HepG2 (cell line): ENCODE data around the gene NXN. TPM values are rescaled to one million over a fixed set of nuclear protein-coding genes. Genes with fewer than 3 reads are reported as not detected.

Experiments
- ATAC-seq: fragments of 200-7000 bp; cut with Tn5 transposase; 3 replicates; pipeline ENCODE4 v1.9.1; 2020; ENCODE audit warnings: mild to moderate bottlenecking, moderate library complexity
- BruUV-seq: library from RNA; stranded (reverse); fragments of 400-500 nt; replicated peaks from 2 replicates; lab custom pipeline; 2021; lab: Mats Ljungman, UMichigan
- CTCF ChIA-PET: fragments of 300-600 bp; formaldehyde crosslinking; extraction: SDS; loops from one replicate; lab custom pipeline; 2021; ENCODE audit warnings: low total read pairs, inconsistent platforms, low intra/inter-chr PET ratio; lab: Yijun Ruan, JAX
- POLR2A ChIA-PET: fragments of 350-600 bp; sonication (Branson Sonifier 250); formaldehyde crosslinking; loops from one replicate; lab custom pipeline; 2020; ENCODE audit warnings: antibody characterized with exemption, inconsistent platforms; lab: Yijun Ruan, JAX
- DNase-seq: peaks from one replicate; pipeline ENCODE4 v3.0.0-alpha.2; 2015; ENCODE audit warnings: low spot score
- FAIRE-seq: peaks from 3 replicates; lab custom pipeline; 2011; peaks lifted over from hg19 to GRCh38; lab: Jason Lieb, UNC
- H2AFZ ChIP-seq: one replicate; pipeline ENCODE4 v1.6.1; 2011; ENCODE audit warnings: low read length, inconsistent platforms
- H3K27ac ChIP-seq: fragments of 300-600 bp; 3 replicates; pipeline ENCODE4 v1.8.0; 2011; ENCODE audit warnings: mixed run types, mild to moderate bottlenecking, mixed read lengths, low read length, inconsistent platforms; ENCODE audit not compliant: insufficient read depth; ENCODE audit errors: extremely low read length
- H3K27me3 ChIP-seq, 2 experiments: fragments of 200-600 bp in 1 of 2; 2 replicates in 1 of 2; 3 replicates in 1 of 2; pipeline versions ENCODE4 v1.6.0 to v1.8.0; 2011; ENCODE audit warnings: low read length in 2 of 2, mild to moderate bottlenecking in 2 of 2, moderate library complexity in 2 of 2, inconsistent platforms in 1 of 2; ENCODE audit not compliant: insufficient read depth in 2 of 2, control insufficient read depth in 1 of 2
- H3K36me3 ChIP-seq, 2 experiments: fragments of 200-600 bp in 1 of 2; replicated peaks in 1 of 2; 2 replicates in 1 of 2; 3 replicates in 1 of 2; pipeline versions ENCODE4 v1.5.1 to v1.8.0; 2011; ENCODE audit warnings: low read length in 2 of 2, inconsistent platforms in 1 of 2; ENCODE audit not compliant: insufficient read depth in 2 of 2, control insufficient read depth in 1 of 2
- H3K4me1 ChIP-seq: 2 replicates; pipeline ENCODE4 v1.5.1; 2012; ENCODE audit warnings: low read length, inconsistent platforms; ENCODE audit not compliant: insufficient read depth
- H3K4me2 ChIP-seq: 2 replicates; pipeline ENCODE4 v1.6.0; 2011; ENCODE audit warnings: low read depth, low read length, inconsistent platforms
- H3K4me3 ChIP-seq, 3 experiments: fragments of 200-600 bp in 1 of 3; sonication (generic), shearing (Covaris generic) in 1 of 3; replicated peaks in 1 of 3; 2 replicates each; pipeline ENCODE4 v1.5.1; 2011 to 2016; ENCODE audit warnings: low read length in 3 of 3, inconsistent platforms in 2 of 3, low read depth in 2 of 3, mild to moderate bottlenecking in 2 of 3, control low read depth in 1 of 3, mixed read lengths in 1 of 3; ENCODE audit not compliant: insufficient read depth in 1 of 3
- H3K79me2 ChIP-seq: one replicate; pipeline ENCODE4 v1.6.1; 2011; ENCODE audit warnings: low read length, inconsistent platforms; ENCODE audit not compliant: insufficient read depth
- H3K9ac ChIP-seq: 2 replicates; pipeline ENCODE4 v1.6.0; 2011; ENCODE audit warnings: mild to moderate bottlenecking, low read depth, low read length, inconsistent platforms; ENCODE audit not compliant: insufficient read depth
- H3K9me3 ChIP-seq: 2 replicates; pipeline ENCODE4 v1.5.1; 2012; ENCODE audit warnings: mild to moderate bottlenecking, low read length
- H4K20me1 ChIP-seq: 2 replicates; pipeline ENCODE4 v1.6.0; 2011; ENCODE audit warnings: inconsistent platforms, mild to moderate bottlenecking, low read length, moderate library complexity; ENCODE audit not compliant: insufficient read depth
- DPF2 ChIP-seq: sonication (generic); formaldehyde crosslinking; IDR thresholded peaks from 2 replicates; pipeline ENCODE4 v1.4.0; 2020; ENCODE audit warnings: mild to moderate bottlenecking, low read depth, missing genetic modification reagents, borderline replicate concordance
- EHMT2 ChIP-seq: fragments of 200-600 bp; sonication (generic); IDR thresholded peaks from 2 replicates; pipeline ENCODE4 v1.7.0; 2017; ENCODE audit warnings: antibody characterized with exemption, low read depth, low read length, borderline replicate concordance
- HOXD1 ChIP-seq: sonication (generic); formaldehyde crosslinking; IDR thresholded peaks from 2 replicates; pipeline ENCODE4 v1.5.0; 2020; ENCODE audit warnings: missing genetic modification reagents
- NPAS2 ChIP-seq: sonication (generic); formaldehyde crosslinking; IDR thresholded peaks from 2 replicates; pipeline ENCODE4 v1.8.0; 2022; ENCODE audit warnings: mild to moderate bottlenecking, missing genetic modification reagents, borderline replicate concordance
- POGZ ChIP-seq: sonication (generic); formaldehyde crosslinking; IDR thresholded peaks from 2 replicates; pipeline ENCODE4 v1.4.0; 2020; ENCODE audit warnings: mild to moderate bottlenecking, missing genetic modification reagents
- RELA ChIP-seq: sonication (generic); formaldehyde crosslinking; IDR thresholded peaks from 2 replicates; pipeline ENCODE4 v1.4.0; 2020; ENCODE audit warnings: missing genetic modification reagents
- ZFP36 ChIP-seq: fragments of 150-350 bp; IDR thresholded peaks from 2 replicates; pipeline ENCODE4 v1.6.1; 2018; ENCODE audit warnings: borderline replicate concordance, low read length, low read depth; ENCODE audit not compliant: partially characterized antibody
- ZFP36L2 ChIP-seq: sonication (generic); formaldehyde crosslinking; IDR thresholded peaks from 2 replicates; pipeline ENCODE4 v1.4.0; 2020; ENCODE audit warnings: missing genetic modification reagents
- ZIK1 ChIP-seq: sonication (generic); formaldehyde crosslinking; IDR thresholded peaks from 2 replicates; pipeline ENCODE4 v1.5.0; 2020; ENCODE audit warnings: mild to moderate bottlenecking, low read depth, missing genetic modification reagents, borderline replicate concordance
- ZNF101 ChIP-seq: sonication (generic); formaldehyde crosslinking; IDR thresholded peaks from 2 replicates; pipeline ENCODE4 v1.4.0; 2020; ENCODE audit warnings: mild to moderate bottlenecking, low read depth, missing genetic modification reagents, borderline replicate concordance
- ZNF205 ChIP-seq: IDR thresholded peaks from 2 replicates; pipeline ENCODE4 v1.6.1; 2018; ENCODE audit warnings: missing biosample characterization, missing genetic modification reagents
- ZNF343 ChIP-seq: sonication (generic); formaldehyde crosslinking; IDR thresholded peaks from 2 replicates; pipeline ENCODE4 v1.4.0; 2020; ENCODE audit warnings: mild to moderate bottlenecking, missing genetic modification reagents
- ZNF580 ChIP-seq: IDR thresholded peaks from 2 replicates; pipeline ENCODE4 v1.6.1; 2016; ENCODE audit warnings: low read depth, borderline replicate concordance
- ZNF720 ChIP-seq: sonication (generic); formaldehyde crosslinking; IDR thresholded peaks from 2 replicates; pipeline ENCODE4 v1.4.0; 2020; ENCODE audit warnings: missing genetic modification reagents
- ZNF737 ChIP-seq: sonication (generic); formaldehyde crosslinking; IDR thresholded peaks from 2 replicates; pipeline ENCODE4 v1.5.0; 2020; ENCODE audit warnings: missing genetic modification reagents, mild to moderate bottlenecking, borderline replicate concordance
- ZNF891 ChIP-seq: sonication (generic); formaldehyde crosslinking; IDR thresholded peaks from 2 replicates; pipeline ENCODE4 v1.5.0; 2020; ENCODE audit warnings: mild to moderate bottlenecking, missing genetic modification reagents
- WGBS: methylation state at CpG from one replicate; pipeline ENCODE4 v1.1.6; 2017; ENCODE audit warnings: low lambda C conversion rate; 5-methylcytosine and 5-hydroxymethylcytosine counted together
- in situ Hi-C: cut with HindIII; loops from 2 replicates; pipeline ENCODE4 v1.10.0; 2017; ENCODE audit warnings: low pct_unique_long_range_greater_than_20kb; ENCODE audit not compliant: extremely low pct_ligation_motif_present
- intact Hi-C: fragments of 100-400 bp; cut with micrococcal nuclease; formaldehyde crosslinking; loops from one replicate; pipeline ENCODE4 v1.10.0; 2022; ENCODE audit not compliant: unreplicated experiment
- polyA plus RNA-seq, 8 experiments: library from polyadenylated mRNA; depleted of rRNA in 3 of 8; stranded (reverse) in 7 of 8; unstranded in 1 of 8; fragments of >200 nt; fragmentation: Illumina TruSeq in 4 of 8; extraction: Trizol in 4 of 8; gene quantifications; 2 replicates each; pipeline versions ENCODE4 v1.2.1 to v1.2.3, GENCODE V29; 2011 to 2016; ENCODE audit warnings: low read depth in 4 of 8, missing spikeins in 1 of 8, mixed read lengths in 1 of 8; ENCODE audit not compliant: insufficient read depth in 1 of 8
- total RNA-seq, 5 experiments: library from RNA; depleted of rRNA; stranded (reverse); fragments of >200 nt; fragmentation: Illumina TruSeq; extraction: Trizol; gene quantifications; 2 replicates each; pipeline ENCODE4 v1.2.3, GENCODE V29; 2016; ENCODE audit warnings: low read depth in 1 of 5
- TF ChIP-seq, protein P1 (sequence below): sonication (generic); formaldehyde crosslinking; IDR thresholded peaks from 2 replicates; pipeline ENCODE4 v1.5.0; 2020; ENCODE audit warnings: missing genetic modification reagents
- TF ChIP-seq, protein P2 (sequence below): sonication (generic); formaldehyde crosslinking; IDR thresholded peaks from 2 replicates; pipeline ENCODE4 v1.4.0; 2020; ENCODE audit warnings: mild to moderate bottlenecking, missing genetic modification reagents
- TF ChIP-seq, protein P3 (sequence below): IDR thresholded peaks from 2 replicates; pipeline ENCODE4 v1.6.1; 2018; ENCODE audit warnings: missing genetic modification reagents

The NXN gene
- total and polyA plus RNA-seq, 2 of the 13 experiments (the other 11 are each of a cell fraction or from before 2014, with no cell fraction given), result 22.2 to 24.3 TPM

DNA sequence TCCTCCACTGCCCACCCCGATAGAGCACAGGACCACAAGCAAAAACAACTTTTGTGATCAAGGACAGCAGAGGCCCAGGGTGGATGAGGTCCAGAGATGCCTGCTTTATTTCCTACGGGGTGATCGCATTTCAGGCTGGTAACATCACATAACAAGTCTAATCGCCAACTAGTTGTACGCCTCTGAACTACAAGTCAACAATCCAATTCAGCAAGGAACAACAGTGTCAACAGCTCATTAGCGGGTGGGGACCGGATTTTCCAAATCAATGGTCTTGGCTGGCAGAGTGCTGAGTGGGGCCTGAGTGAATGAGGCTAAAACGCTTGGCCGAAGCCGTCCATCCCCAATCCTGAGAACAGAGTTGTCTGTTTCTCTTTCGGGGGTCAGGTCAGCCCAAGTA lies 180.3 kb downstream of the NXN start:
- ATAC-seq (no peak), FAIRE-seq (no peak), DNase-seq (no peak)
- peaks cover 1 to 18% of the 10 kb centered on the region in 2 experiments; a peak in 3 of 5 replicates for H3K36me3 ChIP-seq
- H3K27ac ChIP-seq, result no peak overlapping the region
- no peaks in the 10 kb centered on the region for H3K9me3 ChIP-seq
- H3K79me2 ChIP-seq, result no peaks in the 10 kb centered on the region
- no peak overlapping the region for H3K4me2 ChIP-seq
- H2AFZ ChIP-seq, result no peak overlapping the region
- no TSS peak for BruUV-seq
- WGBS, result 92% methylated on average over 7 of the region's 11 CpGs
- H3K9ac ChIP-seq, result no peak overlapping the region
- no peaks in the 10 kb centered on the region for H3K27me3 ChIP-seq
- ChIA-PET CTCF (no interaction called here), POLR2A (interaction anchor here (2.1 kb wide), 1 partner anchor 181 kb away, joined by 6 read pairs; the partner anchor contains the start of gene NXN)
- TF ChIP-seq ZNF720 (CRISPR knock-in tag) (no peak), ZNF580 (CRISPR knock-in tag) (no peak), ZNF205 (CRISPR knock-in tag) (no peak), HOXD1 (CRISPR knock-in tag) (no peak), ZNF891 (CRISPR knock-in tag) (no peak), ZNF101 (no peak), RELA (no peak), ZIK1 (no peak), ZNF737 (CRISPR knock-in tag) (no peak), DPF2 (CRISPR knock-in tag) (no peak), ZFP36 (no peak), EHMT2 (no peak), ZNF343 (no peak), NPAS2 (CRISPR knock-in tag) (no peak), ZFP36L2 (CRISPR knock-in tag) (no peak), POGZ (CRISPR knock-in tag) (no peak)
- TF ChIP-seq, protein P1, sequence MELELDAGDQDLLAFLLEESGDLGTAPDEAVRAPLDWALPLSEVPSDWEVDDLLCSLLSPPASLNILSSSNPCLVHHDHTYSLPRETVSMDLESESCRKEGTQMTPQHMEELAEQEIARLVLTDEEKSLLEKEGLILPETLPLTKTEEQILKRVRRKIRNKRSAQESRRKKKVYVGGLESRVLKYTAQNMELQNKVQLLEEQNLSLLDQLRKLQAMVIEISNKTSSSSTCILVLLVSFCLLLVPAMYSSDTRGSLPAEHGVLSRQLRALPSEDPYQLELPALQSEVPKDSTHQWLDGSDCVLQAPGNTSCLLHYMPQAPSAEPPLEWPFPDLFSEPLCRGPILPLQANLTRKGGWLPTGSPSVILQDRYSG (CRISPR knock-in tag), result no peak
- TF ChIP-seq, protein P2, sequence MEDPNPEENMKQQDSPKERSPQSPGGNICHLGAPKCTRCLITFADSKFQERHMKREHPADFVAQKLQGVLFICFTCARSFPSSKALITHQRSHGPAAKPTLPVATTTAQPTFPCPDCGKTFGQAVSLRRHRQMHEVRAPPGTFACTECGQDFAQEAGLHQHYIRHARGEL (CRISPR knock-in tag), result no peak
- TF ChIP-seq, protein P3, sequence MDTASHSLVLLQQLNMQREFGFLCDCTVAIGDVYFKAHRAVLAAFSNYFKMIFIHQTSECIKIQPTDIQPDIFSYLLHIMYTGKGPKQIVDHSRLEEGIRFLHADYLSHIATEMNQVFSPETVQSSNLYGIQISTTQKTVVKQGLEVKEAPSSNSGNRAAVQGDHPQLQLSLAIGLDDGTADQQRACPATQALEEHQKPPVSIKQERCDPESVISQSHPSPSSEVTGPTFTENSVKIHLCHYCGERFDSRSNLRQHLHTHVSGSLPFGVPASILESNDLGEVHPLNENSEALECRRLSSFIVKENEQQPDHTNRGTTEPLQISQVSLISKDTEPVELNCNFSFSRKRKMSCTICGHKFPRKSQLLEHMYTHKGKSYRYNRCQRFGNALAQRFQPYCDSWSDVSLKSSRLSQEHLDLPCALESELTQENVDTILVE (CRISPR knock-in tag), result no peak
- H4K20me1 ChIP-seq, result no peaks in the 10 kb centered on the region
- intact Hi-C loops (loop anchor here (5.0 kb wide), 1 partner anchor 198 kb away; the partner anchor contains the start of gene TIMM22), in situ Hi-C loops (no loop called here)
- H3K4me1 ChIP-seq, result peaks cover 14% of the 10 kb centered on the region
- no peak overlapping the region for H3K4me3 ChIP-seq
